Activated CD8-positive, alpha-beta T cell treated with anti-CD3 and anti-CD28 coated beads for 36 hours (primary cell): ENCODE measurements around the gene PLSCR3. TPM values are rescaled to one million over a fixed set of nuclear protein-coding genes. Genes with fewer than 3 reads are reported as not detected.

ENCODE experiments used
- ATAC-seq: fragments of 200-7000 bp; cut with Tn5 transposase; one replicate; pipeline ENCODE4 v1.10.0; 2021; ENCODE audit warnings: mild to moderate bottlenecking, moderate library complexity
- CTCF ChIA-PET: fragments of 350-600 bp; sonication (Branson Sonifier 250); formaldehyde crosslinking; loops from one replicate; lab custom pipeline; 2021; ENCODE audit warnings: antibody characterized with exemption; lab: Charles Lee
- POLR2A ChIA-PET: fragments of 350-600 bp; sonication (Branson Sonifier 250); formaldehyde crosslinking; loops from one replicate; lab custom pipeline; 2021; ENCODE audit warnings: antibody characterized with exemption; lab: Charles Lee
- DNase-seq: peaks from one replicate; pipeline ENCODE4 v3.0.0-alpha.2; 2020
- H3K27ac Mint-ChIP-seq: one replicate; pipeline ENCODE4 v1.8.0; 2021; ENCODE audit warnings: mild to moderate bottlenecking, mixed read lengths
- H3K27me3 Mint-ChIP-seq: one replicate; pipeline ENCODE4 v1.8.0; 2021; ENCODE audit warnings: mixed read lengths
- H3K36me3 Mint-ChIP-seq: one replicate; pipeline ENCODE4 v1.8.0; 2021; ENCODE audit warnings: low read depth, mixed read lengths
- H3K4me1 Mint-ChIP-seq: one replicate; pipeline ENCODE4 v1.8.0; 2021; ENCODE audit warnings: low read depth, mixed read lengths
- H3K4me3 Mint-ChIP-seq: one replicate; pipeline ENCODE4 v1.8.0; 2021; ENCODE audit warnings: mild to moderate bottlenecking, moderate library complexity, mixed read lengths
- H3K9me3 Mint-ChIP-seq: one replicate; pipeline ENCODE4 v1.8.0; 2021; ENCODE audit warnings: mixed read lengths
- CTCF ChIP-seq: fragments of 200-600 bp; IDR thresholded peaks from one replicate; pipeline ENCODE4 v1.8.0; 2022; ENCODE audit warnings: antibody characterized with exemption, mild to moderate bottlenecking
- intact Hi-C: fragments of 100-400 bp; cut with micrococcal nuclease; formaldehyde crosslinking; loops from one replicate; pipeline ENCODE4 v1.10.0; 2022
- total RNA-seq, 2 experiments: library from RNA; stranded (reverse); gene quantifications; one replicate each; pipeline ENCODE4 v1.2.3, GENCODE V29; 2021

Gene PLSCR3
- total RNA-seq, 2 experiments from 2014 or later, result 62.6 to 71.1 TPM

GRCh38 chr17:7407485-7408251 lies 13.3 kb upstream of the PLSCR3 start, which contains the start of gene NLGN2:
Gene NLGN2, plus strand, starts transcription at chr17:7407845. Its CDS starts 411 bp downstream, at chr17:7408256.
- H3K4me3 Mint-ChIP-seq, result peak within 1 kb of the TSS; percentile 58
- H3K27ac Mint-ChIP-seq, result peak within 1 kb of the TSS; percentile 76
- no peaks in the 10 kb centered on the region for H3K9me3 Mint-ChIP-seq
- H3K36me3 Mint-ChIP-seq, result no peaks in the 10 kb centered on the region
- peaks cover 14% of the 10 kb centered on the region for H3K4me1 Mint-ChIP-seq
- no peak for ATAC-seq
- DNase-seq, result peak; percentile 12
- H3K27me3 Mint-ChIP-seq, result peaks cover 2% of the 10 kb centered on the region
- CTCF ChIA-PET, result no interaction called here
- intact Hi-C loops, result no loop called here
- no peak for TF ChIP-seq CTCF
- POLR2A ChIA-PET, result interaction anchor here (1.0 to 1.8 kb wide), 4 partner anchors 9 to 94 kb away, joined by 3 to 5 read pairs (median 4); no protein-coding TSS in a partner anchor

- no peak overlapping the region for H3K27ac Mint-ChIP-seq
- TF ChIP-seq CTCF, result no peak
- no peak for ATAC-seq
- H3K9me3 Mint-ChIP-seq, result no peaks in the 10 kb centered on the region
- peaks cover 2% of the 10 kb centered on the region for H3K27me3 Mint-ChIP-seq
- H3K36me3 Mint-ChIP-seq, result no peaks in the 10 kb centered on the region
- CTCF ChIA-PET, result interaction anchor here (1.7 kb wide), 1 partner anchor 30 kb away, joined by 8 read pairs; no protein-coding TSS in a partner anchor
- DNase-seq, result no peak
- POLR2A ChIA-PET, result interaction anchor here (0.8 to 1.8 kb wide), 6 partner anchors 9 to 94 kb away, joined by 3 to 5 read pairs (median 4); no protein-coding TSS in a partner anchor
- intact Hi-C loops, result no loop called here
- H3K4me3 Mint-ChIP-seq, result no peak overlapping the region
- peaks cover 14% of the 10 kb centered on the region for H3K4me1 Mint-ChIP-seq
Observed at GRCh38 chr17:7407082-7407481, 12.8 kb upstream of the PLSCR3 start.

GRCh38 chr17:7406235-7406825 lies 12.0 kb upstream of the PLSCR3 start:
- H3K27me3 Mint-ChIP-seq, result peaks cover 2% of the 10 kb centered on the region
- intact Hi-C loops, result no loop called here
- H3K9me3 Mint-ChIP-seq, result no peaks in the 10 kb centered on the region
- ChIA-PET POLR2A (interaction anchor here (0.8 to 1.8 kb wide), 7 partner anchors 8 to 93 kb away, joined by 3 to 5 read pairs (median 4); no protein-coding TSS in a partner anchor), CTCF (interaction anchor here (0.7 to 1.7 kb wide), 2 partner anchors 31 to 155 kb away, joined by 3 to 8 read pairs; no protein-coding TSS in a partner anchor)
- H3K36me3 Mint-ChIP-seq, result no peaks in the 10 kb centered on the region
- H3K4me3 Mint-ChIP-seq, result peak overlapping the region; percentile 57
- ATAC-seq (no peak), DNase-seq (no peak)
- no peak for TF ChIP-seq CTCF
- peaks cover 14% of the 10 kb centered on the region for H3K4me1 Mint-ChIP-seq
- H3K27ac Mint-ChIP-seq, result peak overlapping the region; percentile 57

GRCh38 chr17:7405350-7406234 lies 11.3 kb upstream of the PLSCR3 start:
- H3K4me1 Mint-ChIP-seq, result peaks cover 14% of the 10 kb centered on the region
- peaks cover 2% of the 10 kb centered on the region for H3K27me3 Mint-ChIP-seq
- intact Hi-C loops, result no loop called here
- no peaks in the 10 kb centered on the region for H3K36me3 Mint-ChIP-seq
- POLR2A ChIA-PET, result interaction anchor here (1.4 to 1.8 kb wide), 4 partner anchors 11 to 92 kb away, joined by 3 to 5 read pairs (median 4); partner anchors contain the start of gene NEURL4
- peak overlapping the region; percentile 78 for H3K27ac Mint-ChIP-seq
- no peaks in the 10 kb centered on the region for H3K9me3 Mint-ChIP-seq
- no peak for TF ChIP-seq CTCF
- CTCF ChIA-PET, result interaction anchor here (1.7 kb wide), 1 partner anchor 31 kb away, joined by 8 read pairs; no protein-coding TSS in a partner anchor
- no peak for DNase-seq
- no peak for ATAC-seq
- H3K4me3 Mint-ChIP-seq, result peak overlapping the region; percentile 95
